Right atrium auricular region (tissue), 2 donors: ENCODE measurements around the gene PNPLA1. TPM values are rescaled to one million over a fixed set of nuclear protein-coding genes. Genes with fewer than 3 reads are reported as not detected.

Source experiments
- DNase-seq: peaks from one replicate; pipeline ENCODE4 v3.0.0-alpha.2; 2019; ENCODE audit warnings: low spot score
- H3K27ac ChIP-seq, 2 donors: fragments of 200-600 bp; sonication (generic); 1 replicate in 1 of 2; 2 replicates in 1 of 2; pipeline ENCODE4 v1.5.1; 2016 to 2019
- H3K27me3 ChIP-seq, 2 donors: fragments of 200-600 bp; sonication (generic); one replicate each; pipeline versions ENCODE4 v1.5.1 to v1.6.0; 2017 to 2019
- H3K36me3 ChIP-seq: fragments of 200-600 bp; sonication (generic); one replicate; pipeline ENCODE4 v1.5.1; 2016
- H3K4me1 ChIP-seq, 2 donors: fragments of 200-600 bp; sonication (generic); one replicate each; pipeline versions ENCODE4 v1.5.1 to v1.6.0; 2017 to 2019
- H3K4me3 ChIP-seq, 2 donors: fragments of 200-600 bp; sonication (generic); 1 replicate in 1 of 2; 2 replicates in 1 of 2; pipeline ENCODE4 v1.5.1; 2017 to 2019; ENCODE audit warnings: mild to moderate bottlenecking in 1 of 2, moderate library complexity in 1 of 2
- H3K9me3 ChIP-seq, 2 donors: fragments of 200-600 bp; sonication (generic); one replicate each; pipeline ENCODE4 v1.5.1; 2019
- total RNA-seq, 2 donors: library from RNA; depleted of rRNA; stranded (reverse); fragments of >200 nt; gene quantifications; one replicate each; pipeline ENCODE4 v1.1.0, GENCODE V29; 2016
- TF ChIP-seq, protein P1 (sequence below), 2 donors: fragments of 200-600 bp; sonication (generic); IDR thresholded peaks; one replicate each; pipeline ENCODE4 v1.5.1; 2019; ENCODE audit warnings: antibody characterized with exemption in 2 of 2

The PNPLA1 gene
- total RNA-seq, 2 donors from 2014 or later, result 0.20 TPM; not detected in 1

GRCh38 chr6:36330366-36330765 is 60.5 kb downstream of the PNPLA1 start:
- H3K27me3 ChIP-seq, result peaks cover 0 to 6% of the 10 kb centered on the region in 2 donors
- TF ChIP-seq, protein P1, sequence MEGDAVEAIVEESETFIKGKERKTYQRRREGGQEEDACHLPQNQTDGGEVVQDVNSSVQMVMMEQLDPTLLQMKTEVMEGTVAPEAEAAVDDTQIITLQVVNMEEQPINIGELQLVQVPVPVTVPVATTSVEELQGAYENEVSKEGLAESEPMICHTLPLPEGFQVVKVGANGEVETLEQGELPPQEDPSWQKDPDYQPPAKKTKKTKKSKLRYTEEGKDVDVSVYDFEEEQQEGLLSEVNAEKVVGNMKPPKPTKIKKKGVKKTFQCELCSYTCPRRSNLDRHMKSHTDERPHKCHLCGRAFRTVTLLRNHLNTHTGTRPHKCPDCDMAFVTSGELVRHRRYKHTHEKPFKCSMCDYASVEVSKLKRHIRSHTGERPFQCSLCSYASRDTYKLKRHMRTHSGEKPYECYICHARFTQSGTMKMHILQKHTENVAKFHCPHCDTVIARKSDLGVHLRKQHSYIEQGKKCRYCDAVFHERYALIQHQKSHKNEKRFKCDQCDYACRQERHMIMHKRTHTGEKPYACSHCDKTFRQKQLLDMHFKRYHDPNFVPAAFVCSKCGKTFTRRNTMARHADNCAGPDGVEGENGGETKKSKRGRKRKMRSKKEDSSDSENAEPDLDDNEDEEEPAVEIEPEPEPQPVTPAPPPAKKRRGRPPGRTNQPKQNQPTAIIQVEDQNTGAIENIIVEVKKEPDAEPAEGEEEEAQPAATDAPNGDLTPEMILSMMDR (IDR thresholded peaks at IDR 0.05), result no peak
- H3K4me3 ChIP-seq, result no peak overlapping the region
- DNase-seq, result no peak
- H3K36me3 ChIP-seq, result no peaks in the 10 kb centered on the region
- peaks cover 0 to 19% of the 10 kb centered on the region in 2 donors for H3K4me1 ChIP-seq
- no peak overlapping the region for H3K27ac ChIP-seq
- H3K9me3 ChIP-seq, result no peaks in the 10 kb centered on the region

DNA sequence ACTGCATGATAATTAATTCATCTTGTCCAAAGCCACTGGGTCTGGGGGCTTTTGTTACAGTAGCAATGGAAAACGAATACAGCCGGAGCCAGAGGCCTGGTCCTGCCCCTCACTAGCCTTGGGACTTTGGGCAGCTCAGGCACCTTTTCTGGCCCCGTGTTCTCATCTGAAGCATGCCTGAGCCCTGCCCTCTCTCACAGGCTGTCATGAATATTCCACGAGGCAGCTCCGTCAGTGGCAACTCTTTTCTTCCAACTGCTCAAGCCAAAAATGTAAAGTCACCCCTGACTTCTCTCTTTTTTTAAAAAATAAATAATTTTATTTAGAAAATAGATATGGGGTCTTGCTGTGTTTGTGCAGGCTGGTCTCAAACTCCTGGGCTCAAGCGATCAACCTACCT is 61.5 kb downstream of the PNPLA1 start:
- H3K27ac ChIP-seq, result no peak overlapping the region
- H3K4me1 ChIP-seq, result peaks cover 0 to 19% of the 10 kb centered on the region in 2 donors
- DNase-seq, result no peak
- no peak overlapping the region for H3K4me3 ChIP-seq
- no peaks in the 10 kb centered on the region for H3K9me3 ChIP-seq
- TF ChIP-seq, protein P1 (IDR thresholded peaks at IDR 0.05), result no peak
- H3K36me3 ChIP-seq, result no peaks in the 10 kb centered on the region
- H3K27me3 ChIP-seq, result peaks cover 0 to 6% of the 10 kb centered on the region in 2 donors

GRCh38 chr6:36333171-36333895 is 63.5 kb downstream of the PNPLA1 start:
- Histone ChIP-seq H3K27me3 (peaks cover 0 to 6% of the 10 kb centered on the region in 2 donors), H3K4me1 (peaks cover 0 to 19% of the 10 kb centered on the region in 2 donors), H3K27ac (no peak overlapping the region), H3K9me3 (no peaks in the 10 kb centered on the region), H3K4me3 (no peak overlapping the region), H3K36me3 (no peaks in the 10 kb centered on the region)
- TF ChIP-seq, protein P1 (IDR thresholded peaks at IDR 0.05), result no peak
- DNase-seq, result no peak

DNA sequence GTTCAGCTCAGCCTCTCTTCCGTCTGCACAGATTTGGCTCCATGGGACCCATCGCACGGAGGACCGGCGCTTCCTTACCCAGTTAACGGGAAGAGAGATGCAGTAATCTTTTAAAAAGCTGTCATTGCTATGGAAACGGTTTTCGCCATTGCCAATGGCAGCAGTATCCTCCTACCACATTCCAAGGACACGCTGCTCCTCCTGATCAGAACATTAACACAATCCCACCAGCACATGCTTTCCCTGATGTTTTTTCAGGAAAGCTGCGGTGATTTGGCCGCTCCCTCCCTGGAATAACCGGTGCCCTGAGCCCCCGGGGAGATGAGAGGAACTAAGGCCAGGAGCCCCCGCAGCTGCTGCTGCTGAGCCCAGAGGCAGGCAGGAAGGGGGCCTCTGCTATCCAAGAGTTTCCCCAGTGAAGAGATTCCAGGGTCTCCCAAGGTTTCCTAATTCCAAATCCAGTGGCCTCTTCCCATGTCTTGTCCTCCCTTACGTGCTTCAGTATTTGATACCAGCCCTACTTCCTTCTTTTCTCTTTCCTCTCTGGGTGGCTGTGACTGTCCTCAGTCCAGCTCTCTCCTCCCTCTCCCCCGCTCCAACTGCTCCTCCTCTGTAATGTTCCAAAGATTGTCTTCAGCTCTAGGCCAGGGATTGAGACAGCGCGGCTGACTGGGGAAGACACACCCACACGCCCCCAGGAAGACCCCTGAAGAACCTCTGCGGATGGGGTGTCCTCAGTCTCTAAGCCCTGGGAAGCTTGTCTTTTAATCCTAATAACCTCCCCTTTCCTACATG is 64.3 kb downstream of the PNPLA1 start:
- Histone ChIP-seq H3K27me3 (peaks cover 0 to 6% of the 10 kb centered on the region in 2 donors), H3K27ac (peak overlapping the region; percentile 13 to 49), H3K9me3 (no peaks in the 10 kb centered on the region), H3K36me3 (no peaks in the 10 kb centered on the region), H3K4me1 (peaks cover 0 to 19% of the 10 kb centered on the region in 2 donors), H3K4me3 (peak overlapping the region in 1 of 2 donors; percentile 8)
- no peak for DNase-seq
- TF ChIP-seq, protein P1 (IDR thresholded peaks at IDR 0.05), result no peak

DNA sequence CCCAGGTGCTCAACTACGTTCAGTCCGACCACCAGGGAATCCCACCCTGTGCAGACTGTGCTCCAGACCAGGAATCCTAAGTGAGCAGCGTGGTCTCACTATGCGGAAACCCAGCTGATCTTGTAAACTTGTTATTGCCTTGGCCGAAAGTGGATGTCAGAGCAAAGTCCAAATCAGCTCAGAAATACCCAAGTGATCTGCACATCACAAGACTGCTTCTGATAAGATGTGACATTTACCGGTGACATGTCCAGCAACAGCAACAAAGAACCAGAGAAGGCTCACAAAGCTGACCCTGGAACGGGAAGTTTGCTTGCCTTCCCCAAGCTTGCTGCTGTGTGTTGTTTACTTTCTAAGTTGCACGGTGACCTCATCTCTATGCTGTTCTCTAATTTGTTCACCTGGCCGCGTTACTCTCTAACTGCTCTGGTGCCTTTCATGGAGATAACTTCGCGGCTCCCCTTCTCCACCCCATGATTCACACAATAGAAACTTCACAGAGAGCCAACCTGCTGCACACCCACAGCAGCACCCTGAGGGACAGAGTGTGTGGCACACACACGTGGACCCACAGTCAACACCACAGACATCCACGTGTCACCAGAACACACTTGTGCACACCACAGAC is 65.1 kb downstream of the PNPLA1 start:
- TF ChIP-seq, protein P1 (IDR thresholded peaks at IDR 0.05), result no peak
- Histone ChIP-seq H3K27me3 (peaks cover 0 to 6% of the 10 kb centered on the region in 2 donors), H3K36me3 (no peaks in the 10 kb centered on the region), H3K4me3 (no peak overlapping the region), H3K4me1 (peaks cover 0 to 19% of the 10 kb centered on the region in 2 donors), H3K9me3 (no peaks in the 10 kb centered on the region), H3K27ac (peak overlapping the region; percentile 13 to 49)
- no peak for DNase-seq
